Liver (tissue), 9 donors: Measurements from ENCODE around the gene RPS10. TPM values are rescaled to one million over a fixed set of nuclear protein-coding genes. Genes with fewer than 3 reads are reported as not detected.

Source experiments
- DNase-seq: peaks from one replicate; pipeline ENCODE4 v3.0.0-alpha.2; 2017; ENCODE audit warnings: low spot score
- H3K27ac ChIP-seq, 2 donors: one replicate each; pipeline ENCODE4 v1.7.0; 2013; ENCODE audit warnings: inconsistent platforms in 2 of 2, low read length in 2 of 2, control low read depth in 1 of 2, low read depth in 1 of 2, mild to moderate bottlenecking in 1 of 2
- H3K27me3 ChIP-seq, 4 donors: one replicate each; pipeline versions ENCODE4 v1.6.1 to v1.7.0; 2013; ENCODE audit warnings: low read length in 3 of 4, inconsistent platforms in 1 of 4, mild to moderate bottlenecking in 1 of 4, moderate library complexity in 1 of 4; ENCODE audit not compliant: control insufficient read depth in 4 of 4, insufficient read depth in 4 of 4
- H3K36me3 ChIP-seq, 4 donors: one replicate each; pipeline versions ENCODE4 v1.6.1 to v1.7.0; 2013; ENCODE audit warnings: low read length in 3 of 4, mild to moderate bottlenecking in 3 of 4, low read depth in 1 of 4, moderate library complexity in 1 of 4; ENCODE audit not compliant: control insufficient read depth in 4 of 4, insufficient read depth in 3 of 4
- H3K4me1 ChIP-seq, 4 donors: one replicate each; pipeline versions ENCODE4 v1.6.1 to v1.7.0; 2013; ENCODE audit warnings: low read length in 3 of 4, mild to moderate bottlenecking in 3 of 4, moderate library complexity in 1 of 4; ENCODE audit not compliant: control insufficient read depth in 4 of 4, insufficient read depth in 4 of 4
- H3K4me3 ChIP-seq, 3 donors: one replicate each; pipeline versions ENCODE4 v1.6.1 to v1.7.0; 2013; ENCODE audit warnings: low read length in 3 of 3, control low read depth in 1 of 3, low read depth in 1 of 3, mild to moderate bottlenecking in 1 of 3
- H3K9ac ChIP-seq, 2 donors: one replicate each; pipeline ENCODE4 v1.7.0; 2013; ENCODE audit warnings: low read length in 2 of 2, mild to moderate bottlenecking in 2 of 2, moderate library complexity in 2 of 2, control low read depth in 1 of 2, low read depth in 1 of 2
- H3K9me3 ChIP-seq, 4 donors: one replicate each; pipeline versions ENCODE4 v1.6.1 to v1.7.0; 2013; ENCODE audit warnings: low read length in 3 of 4; ENCODE audit not compliant: control insufficient read depth in 4 of 4
- EGR1 ChIP-seq, 2 donors: IDR thresholded peaks; 2 replicates each; pipeline ENCODE4 v1.6.1; 2016 to 2018; ENCODE audit warnings: antibody characterized with exemption in 2 of 2, low read depth in 2 of 2
- FOXA1 ChIP-seq: IDR thresholded peaks from 2 replicates; pipeline ENCODE4 v1.6.1; 2016; ENCODE audit warnings: antibody characterized with exemption
- FOXA2 ChIP-seq: IDR thresholded peaks from 2 replicates; pipeline ENCODE4 v1.6.1; 2016; ENCODE audit warnings: antibody characterized with exemption
- GABPA ChIP-seq, 2 donors: IDR thresholded peaks in 1 of 2; conservative IDR thresholded peaks in 1 of 2; 2 replicates each; pipeline ENCODE4 v1.6.1; 2016; ENCODE audit warnings: antibody characterized with exemption in 2 of 2, mild to moderate bottlenecking in 1 of 2, moderate library complexity in 1 of 2
- HNF4A ChIP-seq, 2 donors: conservative IDR thresholded peaks; 2 replicates each; pipeline ENCODE4 v1.6.1; 2016; ENCODE audit warnings: antibody characterized with exemption in 2 of 2, mild to moderate bottlenecking in 2 of 2
- HNF4G ChIP-seq: IDR thresholded peaks from 2 replicates; pipeline ENCODE4 v1.6.1; 2016; ENCODE audit warnings: antibody characterized with exemption
- RAD21 ChIP-seq, 2 donors: IDR thresholded peaks; 2 replicates each; pipeline ENCODE4 v1.6.1; 2016; ENCODE audit warnings: antibody characterized with exemption in 2 of 2, mild to moderate bottlenecking in 2 of 2
- REST ChIP-seq: IDR thresholded peaks from 2 replicates; pipeline ENCODE4 v1.6.1; 2016; ENCODE audit warnings: antibody characterized with exemption, mild to moderate bottlenecking
- RXRA ChIP-seq, 2 donors: IDR thresholded peaks; 2 replicates each; pipeline ENCODE4 v1.6.1; 2017 to 2018; ENCODE audit warnings: antibody characterized with exemption in 2 of 2, mild to moderate bottlenecking in 1 of 2
- SP1 ChIP-seq: IDR thresholded peaks from 2 replicates; pipeline ENCODE4 v1.6.1; 2018; ENCODE audit warnings: antibody characterized with exemption, mild to moderate bottlenecking
- TAF1 ChIP-seq: conservative IDR thresholded peaks from 2 replicates; pipeline ENCODE4 v1.6.1; 2016; ENCODE audit warnings: antibody characterized with exemption, mild to moderate bottlenecking
- YY1 ChIP-seq: IDR thresholded peaks from 2 replicates; pipeline ENCODE4 v1.6.1; 2016; ENCODE audit warnings: antibody characterized with exemption, mild to moderate bottlenecking
- ZBTB33 ChIP-seq: IDR thresholded peaks from 2 replicates; pipeline ENCODE4 v1.6.1; 2016; ENCODE audit warnings: antibody characterized with exemption
- WGBS: extraction: QIAGEN DNeasy Blood & Tissue Kit; methylation state at CpG from one replicate; pipeline ENCODE4 v1.1.7; 2013; 5-methylcytosine and 5-hydroxymethylcytosine counted together
- polyA plus RNA-seq, 2 donors: library from polyadenylated mRNA; stranded (reverse) in 1 of 2; unstranded in 1 of 2; fragments of 200-250 nt in 1 of 2; fragments of >200 nt in 1 of 2; fragmentation: Nextera tagmentation in 1 of 2; extraction: Ambion mirVana in 1 of 2; gene quantifications; one replicate each; pipeline versions ENCODE4 v1.2.1 to v1.2.3, GENCODE V29; 2013 to 2015
- total RNA-seq, 2 donors: library from RNA; depleted of rRNA; stranded (reverse); fragments of >200 nt; gene quantifications; one replicate each; pipeline ENCODE4 v1.2.3, GENCODE V29; 2014
- TF ChIP-seq, protein P1 (sequence below): IDR thresholded peaks from 2 replicates; pipeline ENCODE4 v1.6.1; 2016; ENCODE audit warnings: antibody characterized with exemption
- donor health status: healthy.
- donor health status: healthy.
- donor health status: healthy.
- donor health status: healthy.
- donor health status: healthy.

RPS10 gene
- total and polyA plus RNA-seq, 4 donors, result 294 to 970 (median 832) TPM

- TF ChIP-seq REST, result no peak
- no peak for TF ChIP-seq FOXA1
- TF ChIP-seq SP1, result no peak
Measured at GRCh38 chr6:34439442-34439841, 13.6 kb upstream of the RPS10 start (continued).

GRCh38 chr6:34438705-34439104 lies 12.8 kb upstream of the RPS10 start:
- H3K36me3 ChIP-seq, result no peaks in the 10 kb centered on the region
- WGBS, result 64% methylated on average over 4 of the region's 4 CpGs
- no peaks in the 10 kb centered on the region for H3K27me3 ChIP-seq
- no peak overlapping the region for H3K27ac ChIP-seq
- H3K4me3 ChIP-seq, result no peak overlapping the region
- H3K9me3 ChIP-seq, result no peaks in the 10 kb centered on the region
- no peaks in the 10 kb centered on the region for H3K4me1 ChIP-seq
- no peak for DNase-seq
- no peak overlapping the region for H3K9ac ChIP-seq
- TF ChIP-seq HNF4G (no peak), GABPA (IDR thresholded peaks at IDR 0.05 in 1 of 2, conservative IDR thresholded peaks at IDR 0.05 in 1 of 2) (no peak), ZBTB33 (no peak), YY1 (no peak)

- Histone ChIP-seq H3K36me3 (no peaks in the 10 kb centered on the region), H3K9me3 (no peaks in the 10 kb centered on the region), H3K9ac (no peak overlapping the region), H3K4me3 (no peak overlapping the region), H3K4me1 (no peaks in the 10 kb centered on the region), H3K27ac (no peak overlapping the region), H3K27me3 (no peaks in the 10 kb centered on the region)
- TF ChIP-seq FOXA2 (no peak), FOXA1 (no peak), EGR1 (IDR thresholded peaks at IDR 0.05; ENCODE audit: low read depth in 2 of 2) (no peak), TAF1 (no peak), GABPA (IDR thresholded peaks at IDR 0.05 in 1 of 2, conservative IDR thresholded peaks at IDR 0.05 in 1 of 2) (no peak), ZBTB33 (no peak), SP1 (no peak), RAD21 (IDR thresholded peaks at IDR 0.05) (no peak), YY1 (no peak), RXRA (IDR thresholded peaks at IDR 0.05) (no peak), HNF4A (conservative IDR thresholded peaks at IDR 0.05) (no peak)
- TF ChIP-seq, protein P1, sequence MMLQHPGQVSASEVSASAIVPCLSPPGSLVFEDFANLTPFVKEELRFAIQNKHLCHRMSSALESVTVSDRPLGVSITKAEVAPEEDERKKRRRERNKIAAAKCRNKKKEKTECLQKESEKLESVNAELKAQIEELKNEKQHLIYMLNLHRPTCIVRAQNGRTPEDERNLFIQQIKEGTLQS, result no peak
- no peak for DNase-seq
- WGBS, result 81% methylated on average over 1 of the region's 1 CpG
Measured at GRCh38 chr6:34437644-34437970, 11.7 kb upstream of the RPS10 start.
